C4-2B (cell line): Measurements from ENCODE around the gene MROH7.

Experiments used
- ZFX ChIP-seq: fragments of 450-650 bp; IDR thresholded peaks from 2 replicates; pipeline ENCODE4 v1.6.1; 2017
- TF ChIP-seq, protein P1 (sequence below): fragments of 450-650 bp; conservative IDR thresholded peaks from 2 replicates; pipeline ENCODE4 v1.5.1; 2017; ENCODE audit warnings: mild to moderate bottlenecking

GRCh38 chr1:54710434-54710833 lies 68.8 kb downstream of the MROH7 start:
- TF ChIP-seq, protein P1, sequence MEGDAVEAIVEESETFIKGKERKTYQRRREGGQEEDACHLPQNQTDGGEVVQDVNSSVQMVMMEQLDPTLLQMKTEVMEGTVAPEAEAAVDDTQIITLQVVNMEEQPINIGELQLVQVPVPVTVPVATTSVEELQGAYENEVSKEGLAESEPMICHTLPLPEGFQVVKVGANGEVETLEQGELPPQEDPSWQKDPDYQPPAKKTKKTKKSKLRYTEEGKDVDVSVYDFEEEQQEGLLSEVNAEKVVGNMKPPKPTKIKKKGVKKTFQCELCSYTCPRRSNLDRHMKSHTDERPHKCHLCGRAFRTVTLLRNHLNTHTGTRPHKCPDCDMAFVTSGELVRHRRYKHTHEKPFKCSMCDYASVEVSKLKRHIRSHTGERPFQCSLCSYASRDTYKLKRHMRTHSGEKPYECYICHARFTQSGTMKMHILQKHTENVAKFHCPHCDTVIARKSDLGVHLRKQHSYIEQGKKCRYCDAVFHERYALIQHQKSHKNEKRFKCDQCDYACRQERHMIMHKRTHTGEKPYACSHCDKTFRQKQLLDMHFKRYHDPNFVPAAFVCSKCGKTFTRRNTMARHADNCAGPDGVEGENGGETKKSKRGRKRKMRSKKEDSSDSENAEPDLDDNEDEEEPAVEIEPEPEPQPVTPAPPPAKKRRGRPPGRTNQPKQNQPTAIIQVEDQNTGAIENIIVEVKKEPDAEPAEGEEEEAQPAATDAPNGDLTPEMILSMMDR: no peak
- TF ChIP-seq ZFX: no peak
